Tibial artery (tissue), 4 donors: ENCODE results near the gene CA5B.
A peak's percentile ranks its signal among the peaks of the same experiment; 100 is the strongest.
"Not testable (repeated sequence)": the region's sequence is repeated elsewhere in the genome, so short reads cannot be mapped to it uniquely, and the experiment has no call there.

ENCODE experiments used
- DNase-seq, 2 donors: peaks; one replicate each; pipeline ENCODE4 v3.0.0-alpha.2; 2019
- H3K27ac ChIP-seq, 2 donors: fragments of 200-600 bp; sonication (generic) in 1 of 2; 1 replicate in 1 of 2; 2 replicates in 1 of 2; pipeline ENCODE4 v1.5.1; 2018 to 2019; ENCODE audit warnings: mild to moderate bottlenecking in 1 of 2
- H3K27me3 ChIP-seq, 2 donors: fragments of 200-600 bp; sonication (generic) in 1 of 2; one replicate each; pipeline versions ENCODE4 v1.5.1 to v1.6.0; 2016 to 2019
- H3K36me3 ChIP-seq, 3 donors: fragments of 200-600 bp; sonication (generic) in 2 of 3; one replicate each; pipeline ENCODE4 v1.5.1; 2016 to 2019; ENCODE audit warnings: mild to moderate bottlenecking in 2 of 3
- H3K4me1 ChIP-seq, 4 donors: fragments of 200-600 bp; sonication (generic) in 2 of 4; 1 replicate in 3 of 4; 2 replicates in 1 of 4; pipeline ENCODE4 v1.5.1; 2016 to 2019
- H3K4me3 ChIP-seq, 2 donors: fragments of 200-600 bp; sonication (generic) in 1 of 2; 1 replicate in 1 of 2; 2 replicates in 1 of 2; pipeline ENCODE4 v1.5.1; 2018 to 2019; ENCODE audit warnings: mild to moderate bottlenecking in 2 of 2
- H3K9me3 ChIP-seq, 3 donors: fragments of 200-600 bp; sonication (generic) in 1 of 3; one replicate each; pipeline ENCODE4 v1.5.1; 2016 to 2019
- CTCF ChIP-seq, 2 experiments: fragments of 200-600 bp in 1 of 2; fragments of 450-650 bp in 1 of 2; IDR thresholded peaks; one replicate each; pipeline ENCODE4 v1.5.1; 2017 to 2019; ENCODE audit warnings: antibody characterized with exemption in 2 of 2, mild to moderate bottlenecking in 1 of 2, moderate library complexity in 1 of 2
- intact Hi-C: fragments of 100-400 bp; cut with DNase I; formaldehyde crosslinking; loops from one replicate; pipeline ENCODE4 v1.15.0; 2023; ENCODE audit warnings: low total_unique reads

Gene CA5B

GRCh38 chrX:15737959-15738902 lies at the start of gene CA5B:
Gene CA5B, plus strand, starts transcription at chrX:15738270. Its CDS starts 11,754 bp downstream, at chrX:15750024.
- H3K9me3 ChIP-seq = no peaks in the 10 kb centered on the region
- H3K27ac ChIP-seq = peak within 1 kb of the TSS; percentile 67 to 70
- peak within 1 kb of the TSS; percentile 56 to 67 for H3K4me3 ChIP-seq
- H3K27me3 ChIP-seq = no peaks in the 10 kb centered on the region
- TF ChIP-seq CTCF (IDR thresholded peaks at IDR 0.05) = no peak
- peak; percentile 91 to 97 for DNase-seq
- intact Hi-C loops = no loop called here
- H3K36me3 ChIP-seq = peaks cover 0 to 8% (median 7%) of the 10 kb centered on the region in 3 donors
- peaks cover 0 to 13% (median 5%) of the 10 kb centered on the region in 4 donors for H3K4me1 ChIP-seq

- Histone ChIP-seq H3K36me3 (peaks cover 0 to 57% (median 51%) of the 10 kb centered on the region in 3 donors), H3K9me3 (no peaks in the 10 kb centered on the region)
These were observed 43.1 kb upstream of the CA5B start for GRCh38 chrX:15694941-15695451.

GRCh38 chrX:15696516-15696915 lies 41.6 kb upstream of the CA5B start:
- H3K4me3 ChIP-seq = no peak overlapping the region
- no peaks in the 10 kb centered on the region for H3K9me3 ChIP-seq
- no peak for DNase-seq
- no peak overlapping the region for H3K27ac ChIP-seq
- H3K36me3 ChIP-seq = peaks cover 0 to 49% (median 47%) of the 10 kb centered on the region in 3 donors
- no peaks in the 10 kb centered on the region for H3K27me3 ChIP-seq
- no peaks in the 10 kb centered on the region for H3K4me1 ChIP-seq
- intact Hi-C loops = no loop called here
- no peak for TF ChIP-seq CTCF (IDR thresholded peaks at IDR 0.05)

More at GRCh38 chrX:15694941-15695451, 43.1 kb upstream of the CA5B start:
- Histone ChIP-seq H3K27me3 (no peaks in the 10 kb centered on the region), H3K4me1 (no peaks in the 10 kb centered on the region), H3K4me3 (no peak overlapping the region), H3K27ac (no peak overlapping the region)
- no peak for DNase-seq
- intact Hi-C loops = no loop called here
- TF ChIP-seq CTCF (IDR thresholded peaks at IDR 0.05) = no peak

GRCh38 chrX:15702488-15703371 lies 35.3 kb upstream of the CA5B start:
- Histone ChIP-seq H3K36me3 (peaks cover 0 to 16% (median 9%) of the 10 kb centered on the region in 3 donors), H3K4me1 (no peaks in the 10 kb centered on the region), H3K9me3 (no peaks in the 10 kb centered on the region), H3K27me3 (no peaks in the 10 kb centered on the region), H3K27ac (no peak overlapping the region), H3K4me3 (no peak overlapping the region)
- DNase-seq = no peak
- intact Hi-C loops = no loop called here
- TF ChIP-seq CTCF (IDR thresholded peaks at IDR 0.05) = no peak

- H3K9me3 ChIP-seq, intact Hi-C loops, DNase-seq, H3K4me1 ChIP-seq, H3K27ac ChIP-seq, H3K4me3 ChIP-seq, H3K27me3 ChIP-seq: not testable (repeated sequence)
- H3K36me3 ChIP-seq = peaks cover 0 to 15% (median 9%) of the 10 kb centered on the region in 3 donors
These were observed 34.3 kb upstream of the CA5B start for GRCh38 chrX:15703809-15704208.

GRCh38 chrX:15704273-15704672 lies 33.8 kb upstream of the CA5B start:
- DNase-seq, H3K4me3 ChIP-seq, H3K27me3 ChIP-seq, intact Hi-C loops, H3K4me1 ChIP-seq, H3K27ac ChIP-seq, H3K9me3 ChIP-seq: not testable (repeated sequence)
- H3K36me3 ChIP-seq = peaks cover 0 to 15% (median 9%) of the 10 kb centered on the region in 3 donors
